Activated T-helper 1 cell treated with anti-CD3 and anti-CD28 coated beads, Interleukin-12 subunit alpha, Interleukin-12 subunit beta, Interleukin-2, Interleukin-4 antibody, amounts not matched to agents 30 ng/mL and 10 ng/mL and 1 ng/mL, durations not matched to agents 14 hours and 24 hours and 36 hours (primary cell): ENCODE results near the gene PITPNC1. TPM values are rescaled to one million over a fixed set of nuclear protein-coding genes. Genes with fewer than 3 reads are reported as not detected.
"Not testable (repeated sequence)": the region's sequence is repeated elsewhere in the genome, so short reads cannot be mapped to it uniquely, and the experiment has no call there.

ENCODE experiments used
- DNase-seq: peaks from one replicate; pipeline ENCODE4 v3.0.0; 2021; ENCODE audit warnings: low spot score
- H3K27ac Mint-ChIP-seq: one replicate; pipeline ENCODE4 v1.8.0; 2021; ENCODE audit warnings: mild to moderate bottlenecking, mixed read lengths
- H3K27me3 Mint-ChIP-seq: one replicate; pipeline ENCODE4 v1.8.0; 2022; ENCODE audit warnings: mild to moderate bottlenecking, moderate library complexity, mixed read lengths; ENCODE audit not compliant: insufficient read depth
- H3K36me3 Mint-ChIP-seq: one replicate; pipeline ENCODE4 v1.8.0; 2021; ENCODE audit warnings: low read depth, mixed read lengths
- H3K4me1 Mint-ChIP-seq: one replicate; pipeline ENCODE4 v1.8.0; 2021; ENCODE audit warnings: low read depth, mixed read lengths
- H3K4me3 Mint-ChIP-seq: one replicate; pipeline ENCODE4 v1.8.0; 2021; ENCODE audit warnings: mild to moderate bottlenecking, moderate library complexity, mixed read lengths
- H3K9me3 Mint-ChIP-seq: one replicate; pipeline ENCODE4 v1.8.0; 2021; ENCODE audit warnings: mixed read lengths
- intact Hi-C: fragments of 100-400 bp; cut with micrococcal nuclease; formaldehyde crosslinking; loops from one replicate; pipeline ENCODE4 v1.15.1; 2024
- total RNA-seq: library from RNA; stranded (reverse); gene quantifications from 2 replicates; pipeline ENCODE4 v1.2.3, GENCODE V29; 2022

PITPNC1 gene
- total RNA-seq, 1 donor from 2014 or later, result 17.7 TPM

- H3K27ac Mint-ChIP-seq, result no peak overlapping the region
- intact Hi-C loops, result no loop called here
- H3K9me3 Mint-ChIP-seq, result peaks cover 10% of the 10 kb centered on the region
- H3K27me3 Mint-ChIP-seq, result no peaks in the 10 kb centered on the region
- peaks cover 12% of the 10 kb centered on the region for H3K36me3 Mint-ChIP-seq
- no peak for DNase-seq
- H3K4me3 Mint-ChIP-seq, result no peak overlapping the region
- H3K4me1 Mint-ChIP-seq, result peaks cover 5% of the 10 kb centered on the region
Observed at GRCh38 chr17:67413388-67413787, 36.3 kb downstream of the PITPNC1 start.

- intact Hi-C loops, result no loop called here
- no peaks in the 10 kb centered on the region for H3K27me3 Mint-ChIP-seq
- no peak overlapping the region for H3K4me3 Mint-ChIP-seq
- peaks cover 8% of the 10 kb centered on the region for H3K36me3 Mint-ChIP-seq
- DNase-seq, result no peak
- no peaks in the 10 kb centered on the region for H3K4me1 Mint-ChIP-seq
- no peak overlapping the region for H3K27ac Mint-ChIP-seq
- H3K9me3 Mint-ChIP-seq, result peaks cover 10% of the 10 kb centered on the region
Observed at GRCh38 chr17:67414130-67414529, 37.0 kb downstream of the PITPNC1 start.

- no peaks in the 10 kb centered on the region for H3K4me1 Mint-ChIP-seq
- no peak overlapping the region for H3K27ac Mint-ChIP-seq
- intact Hi-C loops, result no loop called here
Observed at GRCh38 chr17:67414559-67414958, 37.5 kb downstream of the PITPNC1 start.

GRCh38 chr17:67415291-67415690 lies 38.2 kb downstream of the PITPNC1 start:
- DNase-seq, result no peak
- Mint-ChIP-seq H3K27me3 (no peaks in the 10 kb centered on the region), H3K4me1 (peaks cover 3% of the 10 kb centered on the region), H3K36me3 (peaks cover 8% of the 10 kb centered on the region), H3K9me3 (peaks cover 10% of the 10 kb centered on the region), H3K27ac (no peak overlapping the region), H3K4me3 (no peak overlapping the region)
- intact Hi-C loops, result no loop called here

More at GRCh38 chr17:67414559-67414958, 37.5 kb downstream of the PITPNC1 start:
- Mint-ChIP-seq H3K27me3 (no peaks in the 10 kb centered on the region), H3K4me3 (no peak overlapping the region), H3K9me3 (peaks cover 10% of the 10 kb centered on the region), H3K36me3 (peaks cover 8% of the 10 kb centered on the region)
- no peak for DNase-seq

- H3K36me3 Mint-ChIP-seq, result peaks cover 8% of the 10 kb centered on the region
- no peak overlapping the region for H3K4me3 Mint-ChIP-seq
- intact Hi-C loops, result no loop called here
- peaks cover 10% of the 10 kb centered on the region for H3K9me3 Mint-ChIP-seq
- H3K27ac Mint-ChIP-seq, result no peak overlapping the region
- H3K27me3 Mint-ChIP-seq, result no peaks in the 10 kb centered on the region
- peaks cover 22% of the 10 kb centered on the region for H3K4me1 Mint-ChIP-seq
- DNase-seq, result no peak
Observed at GRCh38 chr17:67417507-67417906, 40.4 kb downstream of the PITPNC1 start.

GRCh38 chr17:67420994-67421393 lies 43.9 kb downstream of the PITPNC1 start:
- peak overlapping the region; percentile 74 for H3K27ac Mint-ChIP-seq
- H3K27me3 Mint-ChIP-seq, result no peaks in the 10 kb centered on the region
- no peaks in the 10 kb centered on the region for H3K9me3 Mint-ChIP-seq
- no peak overlapping the region for H3K4me3 Mint-ChIP-seq
- DNase-seq, result no peak
- peaks cover 48% of the 10 kb centered on the region for H3K4me1 Mint-ChIP-seq
- intact Hi-C loops, result no loop called here
- peaks cover 9% of the 10 kb centered on the region for H3K36me3 Mint-ChIP-seq

GRCh38 chr17:67421869-67422273 lies 44.8 kb downstream of the PITPNC1 start:
- Mint-ChIP-seq H3K27me3 (no peaks in the 10 kb centered on the region), H3K27ac (peak overlapping the region; percentile 74), H3K9me3 (peaks cover 4% of the 10 kb centered on the region), H3K36me3 (peaks cover 11% of the 10 kb centered on the region), H3K4me1 (peaks cover 52% of the 10 kb centered on the region), H3K4me3 (peak overlapping the region; percentile 48)
- DNase-seq, result peak; percentile 64
- intact Hi-C loops, result loop anchor here (1.0 kb wide), 4 partner anchors 9 to 53 kb away; no protein-coding TSS in a partner anchor

- Mint-ChIP-seq H3K36me3 (peaks cover 11% of the 10 kb centered on the region), H3K4me3 (peak overlapping the region; percentile 48), H3K4me1 (peaks cover 52% of the 10 kb centered on the region), H3K27ac (peak overlapping the region; percentile 76)
- not testable (repeated sequence) for H3K9me3 Mint-ChIP-seq, DNase-seq, H3K27me3 Mint-ChIP-seq
- intact Hi-C loops, result loop anchor here (1.0 kb wide), 4 partner anchors 9 to 53 kb away; no protein-coding TSS in a partner anchor
Observed at GRCh38 chr17:67422296-67422695, 45.2 kb downstream of the PITPNC1 start.

GRCh38 chr17:67422897-67423296 lies 45.8 kb downstream of the PITPNC1 start:
- Mint-ChIP-seq H3K27me3 (no peaks in the 10 kb centered on the region), H3K4me3 (no peak overlapping the region), H3K36me3 (peaks cover 15% of the 10 kb centered on the region), H3K27ac (peak overlapping the region; percentile 76), H3K4me1 (peaks cover 52% of the 10 kb centered on the region), H3K9me3 (peaks cover 4% of the 10 kb centered on the region)
- no peak for DNase-seq
- intact Hi-C loops, result loop anchor here (1.0 kb wide), 4 partner anchors 8 to 52 kb away; no protein-coding TSS in a partner anchor

GRCh38 chr17:67425571-67426160 lies 48.6 kb downstream of the PITPNC1 start:
- Mint-ChIP-seq H3K27ac (no peak overlapping the region), H3K9me3 (peaks cover 4% of the 10 kb centered on the region), H3K4me3 (no peak overlapping the region), H3K36me3 (peaks cover 15% of the 10 kb centered on the region), H3K27me3 (no peaks in the 10 kb centered on the region), H3K4me1 (peaks cover 46% of the 10 kb centered on the region)
- intact Hi-C loops, result no loop called here
- no peak for DNase-seq

GRCh38 chr17:67427424-67427823 lies 50.3 kb downstream of the PITPNC1 start:
- H3K27me3 Mint-ChIP-seq, result no peaks in the 10 kb centered on the region
- peaks cover 45% of the 10 kb centered on the region for H3K4me1 Mint-ChIP-seq
- no peak overlapping the region for H3K27ac Mint-ChIP-seq
- DNase-seq, result no peak
- peaks cover 17% of the 10 kb centered on the region for H3K36me3 Mint-ChIP-seq
- no peak overlapping the region for H3K4me3 Mint-ChIP-seq
- H3K9me3 Mint-ChIP-seq, result peaks cover 4% of the 10 kb centered on the region
- intact Hi-C loops, result no loop called here

- H3K4me3 Mint-ChIP-seq, intact Hi-C loops, H3K27ac Mint-ChIP-seq, H3K27me3 Mint-ChIP-seq, H3K9me3 Mint-ChIP-seq, DNase-seq: not testable (repeated sequence)
- H3K36me3 Mint-ChIP-seq, result peaks cover 12% of the 10 kb centered on the region
- H3K4me1 Mint-ChIP-seq, result peaks cover 48% of the 10 kb centered on the region
Observed at GRCh38 chr17:67430515-67430914, 53.4 kb downstream of the PITPNC1 start.

- no peak for DNase-seq
- H3K4me1 Mint-ChIP-seq, result peaks cover 51% of the 10 kb centered on the region
- peaks cover 9% of the 10 kb centered on the region for H3K36me3 Mint-ChIP-seq
- H3K27me3 Mint-ChIP-seq, result no peaks in the 10 kb centered on the region
- no peaks in the 10 kb centered on the region for H3K9me3 Mint-ChIP-seq
- peak overlapping the region; percentile 85 for H3K27ac Mint-ChIP-seq
- H3K4me3 Mint-ChIP-seq, result peak overlapping the region; percentile 46
- intact Hi-C loops, result loop anchor here (1.0 kb wide), 7 partner anchors 9 to 66 kb away; no protein-coding TSS in a partner anchor
Observed at GRCh38 chr17:67431249-67432015, 54.4 kb downstream of the PITPNC1 start.
